Measurements from ENCODE around the gene MAVS. TPM values are rescaled to one million over a fixed set of nuclear protein-coding genes. Genes with fewer than 3 reads are reported as not detected.

The MAVS gene
- total RNA-seq, 1 donor from 2014 or later: 22.2 TPM

DNA sequence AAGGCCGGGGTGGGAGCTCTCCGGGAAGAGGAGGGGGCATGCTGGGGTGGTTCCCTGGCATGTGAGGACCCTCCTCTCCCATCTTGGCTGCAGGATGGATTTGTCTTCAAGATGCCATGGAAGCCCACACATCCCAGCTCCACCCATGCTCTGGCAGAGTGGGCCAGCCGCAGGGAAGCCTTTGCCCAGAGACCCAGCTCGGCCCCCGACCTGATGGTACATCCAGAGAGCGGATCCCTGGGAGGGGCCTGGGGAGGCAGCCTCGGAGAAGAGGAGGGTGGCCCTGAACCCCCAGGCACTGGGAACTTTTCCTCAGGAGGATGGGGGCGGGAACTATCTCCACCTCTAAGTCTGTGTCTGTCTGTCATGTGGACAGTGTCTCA is 45.8 kb upstream of the MAVS start:
- DNase-seq (ENCODE audit: low read depth): no peak
- TF ChIP-seq, protein P1, sequence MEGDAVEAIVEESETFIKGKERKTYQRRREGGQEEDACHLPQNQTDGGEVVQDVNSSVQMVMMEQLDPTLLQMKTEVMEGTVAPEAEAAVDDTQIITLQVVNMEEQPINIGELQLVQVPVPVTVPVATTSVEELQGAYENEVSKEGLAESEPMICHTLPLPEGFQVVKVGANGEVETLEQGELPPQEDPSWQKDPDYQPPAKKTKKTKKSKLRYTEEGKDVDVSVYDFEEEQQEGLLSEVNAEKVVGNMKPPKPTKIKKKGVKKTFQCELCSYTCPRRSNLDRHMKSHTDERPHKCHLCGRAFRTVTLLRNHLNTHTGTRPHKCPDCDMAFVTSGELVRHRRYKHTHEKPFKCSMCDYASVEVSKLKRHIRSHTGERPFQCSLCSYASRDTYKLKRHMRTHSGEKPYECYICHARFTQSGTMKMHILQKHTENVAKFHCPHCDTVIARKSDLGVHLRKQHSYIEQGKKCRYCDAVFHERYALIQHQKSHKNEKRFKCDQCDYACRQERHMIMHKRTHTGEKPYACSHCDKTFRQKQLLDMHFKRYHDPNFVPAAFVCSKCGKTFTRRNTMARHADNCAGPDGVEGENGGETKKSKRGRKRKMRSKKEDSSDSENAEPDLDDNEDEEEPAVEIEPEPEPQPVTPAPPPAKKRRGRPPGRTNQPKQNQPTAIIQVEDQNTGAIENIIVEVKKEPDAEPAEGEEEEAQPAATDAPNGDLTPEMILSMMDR (conservative IDR thresholded peaks at IDR 0.05; ENCODE audit: low read depth, low read length): no peak
- H3K4me3 ChIP-seq (ENCODE audit: low read depth, low read length): no peak overlapping the region

DNA sequence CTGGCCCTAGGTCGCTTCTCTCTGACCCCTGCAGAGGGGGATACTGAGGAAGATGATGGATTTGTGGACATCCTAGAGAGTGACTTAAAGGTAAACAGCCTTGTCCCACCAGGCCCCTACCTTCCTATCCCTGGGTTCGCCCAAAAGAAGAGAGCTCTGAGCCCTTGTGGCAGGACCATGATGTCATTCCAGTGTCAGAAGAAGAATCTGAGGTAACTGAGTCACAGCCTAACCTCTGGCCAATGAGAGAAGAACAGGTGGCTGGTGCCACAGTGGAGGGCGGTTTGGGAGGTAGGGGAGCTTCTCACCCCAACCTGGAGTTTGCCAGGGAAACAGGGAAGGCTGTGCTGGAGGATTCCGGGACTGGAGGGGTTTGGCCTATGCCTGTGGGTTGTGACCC is 45.3 kb upstream of the MAVS start:
- no peak overlapping the region for H3K4me3 ChIP-seq (ENCODE audit: low read depth, low read length)
- DNase-seq (ENCODE audit: low read depth): no peak
- TF ChIP-seq, protein P1 (conservative IDR thresholded peaks at IDR 0.05; ENCODE audit: low read depth, low read length): no peak

DNA sequence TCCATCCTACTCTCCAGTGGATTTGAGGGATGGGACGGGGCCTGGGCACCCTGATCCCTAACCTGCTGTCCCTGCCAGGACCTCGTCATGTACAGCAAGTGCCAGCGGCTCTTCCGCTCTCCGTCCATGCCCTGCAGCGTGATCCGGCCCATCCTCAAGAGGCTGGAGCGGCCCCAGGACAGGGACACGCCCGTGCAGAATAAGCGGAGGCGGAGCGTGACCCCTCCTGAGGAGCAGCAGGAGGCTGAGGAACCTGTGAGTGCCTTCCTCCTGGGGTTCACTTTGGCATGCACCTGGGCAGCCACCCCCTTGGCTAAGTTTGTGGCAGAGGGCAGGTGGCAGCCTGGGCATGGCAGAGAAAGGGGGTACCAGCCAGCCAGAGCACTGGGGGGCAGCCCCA is 44.8 kb upstream of the MAVS start:
- no peak overlapping the region for H3K4me3 ChIP-seq (ENCODE audit: low read depth, low read length)
- TF ChIP-seq, protein P1 (conservative IDR thresholded peaks at IDR 0.05; ENCODE audit: low read depth, low read length): no peak
- no peak for DNase-seq (ENCODE audit: low read depth)

DNA sequence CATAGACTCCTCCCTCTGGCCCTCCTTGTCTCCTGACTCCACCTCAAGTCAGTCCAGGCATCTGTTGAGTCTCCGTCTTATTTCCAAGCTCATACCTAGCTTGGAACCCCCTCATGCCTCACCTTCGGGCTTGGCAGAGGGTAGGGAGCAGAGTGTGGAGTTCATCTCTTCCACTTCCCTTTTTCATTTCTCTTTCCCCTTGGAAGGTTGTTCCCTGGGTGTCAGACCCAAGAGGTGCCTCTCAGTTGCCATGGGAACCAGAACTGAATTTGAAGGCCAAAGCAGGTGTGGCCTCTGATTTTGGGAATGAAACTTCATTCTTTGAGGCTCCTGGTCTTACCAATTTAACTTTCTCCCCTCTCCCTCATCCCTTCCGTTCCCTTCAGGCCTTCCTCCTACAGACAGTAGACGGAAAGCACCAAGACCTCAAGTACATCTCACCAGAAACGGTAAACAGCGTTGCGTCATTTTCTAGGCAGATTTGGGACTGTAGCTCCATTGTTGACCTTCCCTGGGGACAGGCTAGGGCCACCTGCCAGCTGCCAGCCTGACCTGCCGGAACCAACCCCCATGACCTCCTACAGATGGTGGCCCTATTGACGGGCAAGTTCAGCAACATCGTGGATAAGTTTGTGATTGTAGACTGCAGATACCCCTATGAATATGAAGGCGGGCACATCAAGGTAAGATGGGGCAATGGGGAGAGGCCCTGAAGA is 44.0 kb upstream of the MAVS start:
- H3K4me3 ChIP-seq (ENCODE audit: low read depth, low read length): no peak overlapping the region
- no peak for DNase-seq (ENCODE audit: low read depth)
- TF ChIP-seq, protein P1 (conservative IDR thresholded peaks at IDR 0.05; ENCODE audit: low read depth, low read length): no peak

DNA sequence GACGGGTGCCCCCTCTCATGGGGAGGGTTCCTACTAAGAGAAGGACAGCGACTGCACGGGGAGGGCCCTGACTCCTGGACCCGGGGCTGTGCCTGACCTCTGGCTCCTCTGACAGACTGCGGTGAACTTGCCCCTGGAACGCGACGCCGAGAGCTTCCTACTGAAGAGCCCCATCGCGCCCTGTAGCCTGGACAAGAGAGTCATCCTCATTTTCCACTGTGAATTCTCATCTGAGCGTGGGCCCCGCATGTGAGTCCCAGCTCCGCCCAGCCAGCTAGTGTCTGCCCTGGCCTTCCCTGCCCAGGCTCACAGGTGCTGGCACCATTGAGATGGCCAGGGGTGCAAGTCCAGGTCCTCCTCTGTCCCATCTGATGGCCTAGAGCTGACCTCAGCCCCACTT is 43.3 kb upstream of the MAVS start:
- TF ChIP-seq, protein P1 (conservative IDR thresholded peaks at IDR 0.05; ENCODE audit: low read depth, low read length): no peak
- H3K4me3 ChIP-seq (ENCODE audit: low read depth, low read length): no peak overlapping the region
- DNase-seq (ENCODE audit: low read depth): no peak

DNA sequence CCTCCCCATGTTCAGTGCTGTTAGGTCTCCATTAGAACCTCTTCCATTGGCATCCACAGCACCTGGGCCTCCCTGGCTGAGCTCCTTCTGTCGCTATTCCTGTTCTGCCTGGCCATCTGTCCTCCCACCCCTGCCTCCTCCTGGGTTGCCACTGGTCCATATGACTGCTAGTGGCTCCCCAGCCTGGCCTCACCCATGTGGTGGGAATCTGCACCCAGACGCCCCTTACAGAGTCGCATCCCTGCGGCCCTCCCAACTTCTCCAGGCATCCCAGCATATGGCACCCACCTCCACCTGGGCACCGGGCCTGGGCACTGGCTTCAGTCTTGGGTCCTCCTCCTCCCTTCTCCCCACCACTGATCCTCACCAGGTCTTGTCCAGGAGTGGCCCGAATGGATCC is 42.8 kb upstream of the MAVS start:
- no peak for DNase-seq (ENCODE audit: low read depth)
- H3K4me3 ChIP-seq (ENCODE audit: low read depth, low read length): no peak overlapping the region
- TF ChIP-seq, protein P1 (conservative IDR thresholded peaks at IDR 0.05; ENCODE audit: low read depth, low read length): no peak

DNA sequence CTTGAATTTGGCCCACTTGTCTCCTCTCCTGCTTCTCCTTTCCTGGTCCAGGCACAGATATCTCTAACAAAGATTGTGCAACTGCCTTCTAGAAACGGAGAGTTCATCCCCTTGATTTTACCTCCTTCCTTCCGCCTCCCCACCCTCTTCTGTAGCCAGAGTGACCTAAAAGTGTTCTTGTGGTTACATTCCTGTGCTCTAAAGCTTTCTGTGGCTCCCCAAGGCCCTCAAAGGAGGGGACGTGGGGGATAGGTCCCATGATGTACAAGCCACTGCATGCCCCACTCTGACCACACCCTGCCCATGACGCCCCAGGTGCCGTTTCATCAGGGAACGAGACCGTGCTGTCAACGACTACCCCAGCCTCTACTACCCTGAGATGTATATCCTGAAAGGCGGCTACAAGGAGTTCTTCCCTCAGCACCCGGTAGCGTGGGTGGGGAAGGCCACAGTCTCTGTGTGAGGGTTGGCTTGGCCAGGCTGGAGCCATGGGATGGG is 42.3 kb upstream of the MAVS start:
- no peak overlapping the region for H3K4me3 ChIP-seq (ENCODE audit: low read depth, low read length)
- no peak for DNase-seq (ENCODE audit: low read depth)
- TF ChIP-seq, protein P1 (conservative IDR thresholded peaks at IDR 0.05; ENCODE audit: low read depth, low read length): no peak
